Stimulated activated CD8-positive, alpha-beta memory T cell treated with anti-CD3 and anti-CD28 coated beads, Interleukin-4, amount 100 ng/mL, for 24 hours (primary cell): Measurements from ENCODE around the gene APPL1.
A peak's percentile ranks its signal among the peaks of the same experiment; 100 is the strongest.

Experiments used
- DNase-seq: peaks from one replicate; pipeline ENCODE4 v3.0.0-alpha.2; 2020; ENCODE audit warnings: low read depth

APPL1 gene

GRCh38 chr3:57227204-57227929 lies at the start of gene APPL1:
APPL1 (plus strand) TSS chr3:57227729; CDS start chr3:57227884, 155 bp downstream.
- DNase-seq, result peak; percentile 85

- DNase-seq, result no peak
These were observed 47.7 kb upstream of the APPL1 start for GRCh38 chr3:57179580-57180410.

- no peak for DNase-seq
These were observed 43.0 kb upstream of the APPL1 start for GRCh38 chr3:57184526-57184925.

- no peak for DNase-seq
These were observed 35.5 kb upstream of the APPL1 start for GRCh38 chr3:57192028-57192427.

GRCh38 chr3:57194641-57195040 lies 32.9 kb upstream of the APPL1 start:
- no peak for DNase-seq

- DNase-seq, result no peak
These were observed 27.6 kb upstream of the APPL1 start, which contains the start of gene HESX1 for GRCh38 chr3:57199895-57200297. HESX1 (minus strand) TSS chr3:57199978; CDS start chr3:57199918, 60 bp downstream.

- no peak for DNase-seq
These were observed 21.1 kb upstream of the APPL1 start for GRCh38 chr3:57206423-57206822.

DNA sequence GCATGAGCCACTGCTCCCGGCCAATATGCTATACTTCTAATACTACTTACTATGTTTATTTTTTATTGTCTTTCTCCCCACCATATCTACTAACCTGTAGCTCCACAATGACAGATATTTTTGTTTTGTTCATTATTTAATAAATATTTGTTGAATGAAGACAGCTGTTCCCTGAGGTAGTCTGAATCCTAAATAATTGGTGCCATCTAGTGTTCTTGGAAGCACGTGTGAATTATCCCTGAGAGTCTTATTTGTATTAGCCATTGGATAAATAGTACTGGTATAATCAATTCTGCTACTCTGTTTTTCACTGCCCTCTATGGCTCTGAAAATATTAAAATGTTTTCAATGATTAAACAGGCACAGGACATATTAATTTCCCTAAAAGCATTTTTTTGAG lies 5.6 kb upstream of the APPL1 start:
- no peak for DNase-seq

GRCh38 chr3:57224856-57225255 lies 2.7 kb upstream of the APPL1 start:
- no peak for DNase-seq

GRCh38 chr3:57226176-57226575 lies 1.4 kb upstream of the APPL1 start:
- no peak for DNase-seq

- peak; percentile 11 for DNase-seq
These were observed 612 bp downstream of the APPL1 start for GRCh38 chr3:57227930-57228751.

GRCh38 chr3:57230006-57230405 lies 2.5 kb downstream of the APPL1 start:
- DNase-seq, result no peak

DNA sequence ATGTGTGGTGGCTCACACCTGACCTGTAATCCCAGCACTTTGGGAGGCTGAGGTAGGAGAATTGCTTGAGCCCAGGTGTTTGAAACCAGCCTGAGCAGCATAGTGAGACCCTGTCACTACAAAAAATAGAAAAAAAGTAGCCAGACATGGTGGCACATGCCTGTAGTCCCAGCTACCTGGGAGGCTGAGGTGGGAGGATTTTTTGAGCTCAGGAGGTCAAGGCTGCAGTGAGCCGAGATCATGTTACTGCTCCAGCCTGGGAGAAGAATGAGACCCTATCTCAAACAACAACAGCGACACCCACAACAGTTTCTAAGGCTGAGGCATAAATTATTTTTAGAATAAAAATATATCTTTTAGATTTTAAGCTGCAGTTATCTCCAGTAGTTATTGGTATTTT lies 6.3 kb downstream of the APPL1 start:
- DNase-seq, result no peak

GRCh38 chr3:57234613-57235575 lies 7.4 kb downstream of the APPL1 start:
- no peak for DNase-seq

GRCh38 chr3:57244946-57245345 lies 17.4 kb downstream of the APPL1 start:
- DNase-seq, result no peak

DNA sequence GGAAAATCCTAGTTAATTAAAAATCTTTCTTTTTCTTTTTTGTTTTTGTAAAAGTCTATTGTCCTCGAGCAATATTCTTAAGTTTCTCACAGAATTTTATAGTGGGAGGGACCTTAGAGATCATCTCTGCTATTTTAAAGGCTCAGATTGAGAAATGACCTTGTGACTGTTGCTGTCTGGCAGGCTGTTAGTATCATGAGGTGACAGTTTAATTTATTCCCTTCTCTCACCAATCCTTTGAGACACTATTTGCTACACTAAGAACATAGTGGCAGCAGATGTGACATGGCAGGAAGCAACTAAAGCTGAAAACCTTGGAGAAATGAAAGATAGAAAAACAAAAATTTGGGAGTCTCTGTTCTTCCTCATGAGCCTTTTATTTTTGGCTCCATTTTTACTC lies 24.9 kb downstream of the APPL1 start:
- DNase-seq, result no peak

DNA sequence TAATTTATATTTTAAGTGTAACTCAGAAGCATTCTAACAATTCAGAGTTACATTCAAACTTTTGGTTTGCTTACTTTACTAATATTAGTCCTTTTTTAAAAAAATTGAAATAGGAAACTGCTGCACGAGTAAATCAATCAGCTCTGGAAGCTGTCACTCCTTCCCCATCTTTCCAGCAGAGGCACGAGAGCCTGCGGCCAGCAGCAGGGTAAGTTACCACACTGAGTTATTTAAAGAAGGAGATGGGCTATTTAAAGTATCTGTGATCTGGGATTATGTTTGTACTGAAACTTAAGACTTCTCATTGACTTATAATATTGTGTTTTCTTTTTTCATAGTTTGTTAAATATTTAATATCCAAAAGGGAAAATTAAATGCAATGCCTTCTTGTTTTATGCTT lies 29.3 kb downstream of the APPL1 start:
- no peak for DNase-seq

- no peak for DNase-seq
These were observed 30.1 kb downstream of the APPL1 start for GRCh38 chr3:57257678-57258077.

DNA sequence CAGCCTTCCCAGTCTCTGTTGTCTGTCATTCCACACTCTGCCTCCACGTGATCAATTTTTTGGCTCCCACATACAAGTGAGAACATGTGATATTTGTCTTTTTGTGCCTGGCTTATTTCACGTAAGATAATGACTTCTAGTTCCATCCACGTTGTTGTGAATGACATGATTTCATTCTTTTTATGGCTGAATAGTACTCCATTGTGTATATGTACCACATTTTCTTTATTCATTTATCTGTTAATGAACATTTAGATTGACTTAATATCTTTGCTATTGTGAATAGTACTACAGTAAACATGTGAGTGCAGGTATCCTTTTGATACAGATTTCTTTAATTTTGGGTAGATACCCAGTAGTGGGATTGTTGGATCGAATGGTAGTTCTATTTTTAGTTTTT lies 33.6 kb downstream of the APPL1 start:
- DNase-seq, result no peak

GRCh38 chr3:57261929-57262328 lies 34.4 kb downstream of the APPL1 start:
- no peak for DNase-seq

DNA sequence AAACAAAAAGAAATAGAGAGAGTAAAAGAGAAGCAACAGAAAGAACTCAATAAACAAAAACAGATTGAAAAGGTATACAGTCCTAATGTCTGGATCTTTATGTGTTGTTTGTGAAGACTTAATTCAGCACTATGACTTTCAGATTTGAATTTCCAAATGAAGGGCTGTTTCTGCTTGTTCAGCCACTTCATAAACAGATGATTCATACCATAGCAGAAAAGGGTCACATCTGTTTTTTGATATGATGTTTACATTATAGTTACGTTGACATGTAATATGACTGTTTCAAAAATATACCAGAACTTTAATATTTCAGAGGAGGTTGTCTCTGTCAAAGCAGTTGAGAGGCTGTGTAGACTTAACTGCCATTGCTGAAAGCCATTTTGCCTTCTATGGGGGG lies 40.9 kb downstream of the APPL1 start:
- no peak for DNase-seq
